HG02981 (cell line): ENCODE results near the gene TNFRSF17.
"Not testable (repeated sequence)": the region's sequence is repeated elsewhere in the genome, so short reads cannot be mapped to it uniquely, and the experiment has no call there.

Experiments
- ATAC-seq: cut with Tn5 transposase; IDR thresholded peaks from one replicate; pipeline ENCODE4 v1.9.1; 2021; ENCODE audit warnings: mild to moderate bottlenecking, moderate library complexity; ENCODE audit not compliant: unreplicated experiment

The TNFRSF17 gene

GRCh38 chr16:11964761-11965551 lies at the start of gene TNFRSF17:
TNFRSF17 (plus strand) TSS chr16:11965210; CDS start chr16:11965325, 115 bp downstream.
- ATAC-seq, result peak; percentile 79

- peak; percentile 80 for ATAC-seq
These were observed 49.1 kb upstream of the TNFRSF17 start, which contains the start of gene GSPT1 for GRCh38 chr16:11915644-11916523. GSPT1 (minus strand) TSS chr16:11915956; CDS start chr16:11915720, 236 bp downstream.

GRCh38 chr16:11916524-11917285 lies 48.3 kb upstream of the TNFRSF17 start:
- no peak for ATAC-seq

- not testable (repeated sequence) for ATAC-seq
These were observed 41.0 kb upstream of the TNFRSF17 start for GRCh38 chr16:11924046-11924445.

- not testable (repeated sequence) for ATAC-seq
These were observed 37.7 kb upstream of the TNFRSF17 start for GRCh38 chr16:11927350-11927749.

GRCh38 chr16:11941945-11942344 lies 23.1 kb upstream of the TNFRSF17 start, which contains the start of gene NPIPB2:
NPIPB2 (minus strand) TSS chr16:11942045; CDS start chr16:11942045, 0 bp downstream.
- not testable (repeated sequence) for ATAC-seq

GRCh38 chr16:11946433-11946832 lies 18.6 kb upstream of the TNFRSF17 start:
- no peak for ATAC-seq

GRCh38 chr16:11948819-11949218 lies 16.2 kb upstream of the TNFRSF17 start:
- no peak for ATAC-seq

GRCh38 chr16:11949527-11949926 lies 15.5 kb upstream of the TNFRSF17 start:
- ATAC-seq, result peak; percentile 61

GRCh38 chr16:11950388-11950787 lies 14.6 kb upstream of the TNFRSF17 start:
- ATAC-seq, result no peak

- not testable (repeated sequence) for ATAC-seq
These were observed 11.4 kb upstream of the TNFRSF17 start for GRCh38 chr16:11953576-11953975.

- no peak for ATAC-seq
These were observed 9.3 kb upstream of the TNFRSF17 start for GRCh38 chr16:11955713-11956123.

- ATAC-seq, result no peak
These were observed 8.5 kb upstream of the TNFRSF17 start for GRCh38 chr16:11956558-11956957.

GRCh38 chr16:11957591-11958395 lies 7.2 kb upstream of the TNFRSF17 start:
- ATAC-seq, result no peak

- not testable (repeated sequence) for ATAC-seq
These were observed 2.6 kb upstream of the TNFRSF17 start for GRCh38 chr16:11962457-11962856.

- ATAC-seq, result not testable (repeated sequence)
These were observed 2.0 kb upstream of the TNFRSF17 start for GRCh38 chr16:11962978-11963377.

GRCh38 chr16:11963706-11964105 lies 1.3 kb upstream of the TNFRSF17 start:
- ATAC-seq, result no peak

- no peak for ATAC-seq
These were observed 1.2 kb downstream of the TNFRSF17 start for GRCh38 chr16:11966173-11966572.

- no peak for ATAC-seq
These were observed 2.3 kb downstream of the TNFRSF17 start for GRCh38 chr16:11967195-11967911.
